ENCODE results near the gene TBL1X. TPM values are rescaled to one million over a fixed set of nuclear protein-coding genes. Genes with fewer than 3 reads are reported as not detected.

TBL1X gene
- total RNA-seq, 4 donors from 2014 or later = 25.3 to 54.1 (median 38.2) TPM

GRCh38 chrX:9678215-9678965, 213.5 kb downstream of the TBL1X start:
- Histone ChIP-seq H3K4me3 (no peak overlapping the region), H3K27me3 (no peaks in the 10 kb centered on the region), H3K9me3 (no peaks in the 10 kb centered on the region), H3K4me1 (peaks cover 5 to 13% (median 9%) of the 10 kb centered on the region in 4 donors), H3K36me3 (no peaks in the 10 kb centered on the region), H3K27ac (replicated peaks in 1 of 4) (no peak overlapping the region)
- intact Hi-C loops (cut with DNase I) = loop anchor here (10.0 kb wide), 1 partner anchor 144 kb away; no protein-coding TSS in a partner anchor
- 69% methylated on average over 3 of the region's 3 CpGs for WGBS
- no peak for DNase-seq (ENCODE audit: extremely low spot score)
- TF ChIP-seq POLR2AphosphoS5 (IDR thresholded peaks at IDR 0.05) (no peak), EP300 (IDR thresholded peaks at IDR 0.05) (no peak), POLR2A (IDR thresholded peaks at IDR 0.05; ENCODE audit: low read depth) (no peak)
- TF ChIP-seq, protein P1, sequence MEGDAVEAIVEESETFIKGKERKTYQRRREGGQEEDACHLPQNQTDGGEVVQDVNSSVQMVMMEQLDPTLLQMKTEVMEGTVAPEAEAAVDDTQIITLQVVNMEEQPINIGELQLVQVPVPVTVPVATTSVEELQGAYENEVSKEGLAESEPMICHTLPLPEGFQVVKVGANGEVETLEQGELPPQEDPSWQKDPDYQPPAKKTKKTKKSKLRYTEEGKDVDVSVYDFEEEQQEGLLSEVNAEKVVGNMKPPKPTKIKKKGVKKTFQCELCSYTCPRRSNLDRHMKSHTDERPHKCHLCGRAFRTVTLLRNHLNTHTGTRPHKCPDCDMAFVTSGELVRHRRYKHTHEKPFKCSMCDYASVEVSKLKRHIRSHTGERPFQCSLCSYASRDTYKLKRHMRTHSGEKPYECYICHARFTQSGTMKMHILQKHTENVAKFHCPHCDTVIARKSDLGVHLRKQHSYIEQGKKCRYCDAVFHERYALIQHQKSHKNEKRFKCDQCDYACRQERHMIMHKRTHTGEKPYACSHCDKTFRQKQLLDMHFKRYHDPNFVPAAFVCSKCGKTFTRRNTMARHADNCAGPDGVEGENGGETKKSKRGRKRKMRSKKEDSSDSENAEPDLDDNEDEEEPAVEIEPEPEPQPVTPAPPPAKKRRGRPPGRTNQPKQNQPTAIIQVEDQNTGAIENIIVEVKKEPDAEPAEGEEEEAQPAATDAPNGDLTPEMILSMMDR (IDR thresholded peaks at IDR 0.05) = no peak

DNA sequence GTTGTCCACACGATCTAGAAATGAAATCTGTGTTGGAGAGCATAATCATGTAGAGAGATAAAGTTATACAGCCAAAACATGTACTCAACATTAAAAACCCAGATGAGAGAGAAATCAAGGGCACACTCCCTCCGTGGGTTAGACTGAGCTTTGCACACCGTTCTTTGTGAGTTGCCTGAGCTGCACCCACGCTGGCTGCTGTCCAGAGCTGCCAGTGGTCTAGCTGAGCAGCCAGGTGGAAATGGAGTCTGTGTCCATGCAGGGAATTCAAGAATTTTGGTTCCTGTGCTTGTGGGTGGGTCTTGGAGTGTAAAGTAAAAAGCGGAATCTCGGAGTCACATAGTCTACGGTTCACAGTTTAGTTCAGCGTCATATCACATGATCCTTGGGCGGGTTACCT, 216.2 kb downstream of the TBL1X start:
- intact Hi-C loops (cut with DNase I) = loop anchor here (10.0 kb wide), 1 partner anchor 216 kb away; the partner anchor contains the start of gene TBL1X
- Histone ChIP-seq H3K36me3 (peaks cover 0 to 7% (median 0%) of the 10 kb centered on the region in 4 donors), H3K4me1 (peaks cover 5 to 13% (median 9%) of the 10 kb centered on the region in 4 donors), H3K9me3 (no peaks in the 10 kb centered on the region), H3K27ac (replicated peaks in 1 of 4) (no peak overlapping the region), H3K4me3 (no peak overlapping the region), H3K27me3 (no peaks in the 10 kb centered on the region)
- DNase-seq (ENCODE audit: extremely low spot score) = no peak
- WGBS = 86% methylated on average over 9 of the region's 9 CpGs
- TF ChIP-seq POLR2AphosphoS5 (IDR thresholded peaks at IDR 0.05) (no peak), EP300 (IDR thresholded peaks at IDR 0.05) (no peak), POLR2A (IDR thresholded peaks at IDR 0.05; ENCODE audit: low read depth) (no peak)
- TF ChIP-seq, protein P1 (IDR thresholded peaks at IDR 0.05) = no peak

GRCh38 chrX:9681422-9681821, 216.6 kb downstream of the TBL1X start:
- intact Hi-C loops (cut with DNase I) = loop anchor here (10.0 kb wide), 1 partner anchor 217 kb away; the partner anchor contains the start of gene TBL1X
- 67% methylated on average over 4 of the region's 4 CpGs for WGBS
- TF ChIP-seq, protein P1 (IDR thresholded peaks at IDR 0.05) = no peak
- TF ChIP-seq POLR2A (IDR thresholded peaks at IDR 0.05; ENCODE audit: low read depth) (no peak), POLR2AphosphoS5 (IDR thresholded peaks at IDR 0.05) (no peak), EP300 (IDR thresholded peaks at IDR 0.05) (no peak)

GRCh38 chrX:9682456-9682855, 217.6 kb downstream of the TBL1X start:
- TF ChIP-seq POLR2A (IDR thresholded peaks at IDR 0.05; ENCODE audit: low read depth) = no peak
- TF ChIP-seq, protein P1 (IDR thresholded peaks at IDR 0.05) = peak; percentile 37 to 49 (median 40)
- no peak for TF ChIP-seq EP300 (IDR thresholded peaks at IDR 0.05)
- Histone ChIP-seq H3K36me3 (peaks cover 0 to 7% (median 1%) of the 10 kb centered on the region in 4 donors), H3K27me3 (no peaks in the 10 kb centered on the region), H3K4me1 (peaks cover 2 to 12% (median 7%) of the 10 kb centered on the region in 4 donors), H3K9me3 (no peaks in the 10 kb centered on the region), H3K4me3 (no peak overlapping the region), H3K27ac (replicated peaks in 1 of 4) (no peak overlapping the region)
- no peak for DNase-seq (ENCODE audit: extremely low spot score)
- 31% methylated on average over 9 of the region's 10 CpGs for WGBS
- intact Hi-C loops (cut with DNase I) = loop anchor here (10.0 kb wide), 1 partner anchor 218 kb away; the partner anchor contains the start of gene TBL1X

More at GRCh38 chrX:9681422-9681821, 216.6 kb downstream of the TBL1X start:
- no peak overlapping the region for H3K4me3 ChIP-seq
- peaks cover 0 to 7% (median under 1%) of the 10 kb centered on the region in 4 donors for H3K36me3 ChIP-seq
- no peaks in the 10 kb centered on the region for H3K9me3 ChIP-seq
- no peak for DNase-seq (ENCODE audit: extremely low spot score)
- H3K27me3 ChIP-seq = no peaks in the 10 kb centered on the region
- no peak overlapping the region for H3K27ac ChIP-seq (replicated peaks in 1 of 4)
- H3K4me1 ChIP-seq = peaks cover 5 to 13% (median 9%) of the 10 kb centered on the region in 4 donors

Data from esophagus muscularis mucosa (tissue), 4 donors.